ENCODE measurements around the gene KLHL24.

DNA sequence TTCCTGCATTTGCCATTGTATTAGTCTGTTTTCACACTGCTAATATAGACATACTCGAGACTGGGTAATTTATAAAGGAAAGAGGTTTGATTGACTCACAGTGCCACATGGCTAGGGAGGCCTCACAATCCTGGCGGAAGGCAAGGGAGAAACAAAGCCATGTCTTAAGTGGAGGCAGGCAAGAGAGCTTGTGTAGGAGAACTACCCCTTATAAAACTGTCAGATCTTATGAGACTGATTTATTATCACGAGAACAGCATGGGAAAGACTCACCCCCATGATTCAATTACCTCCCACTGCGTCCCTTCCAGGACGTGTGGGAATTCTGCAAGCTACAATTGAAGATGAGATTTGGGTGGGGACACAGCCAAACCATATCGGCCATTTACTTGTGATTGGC lies 90.0 kb downstream of the KLHL24 start:
- TF ChIP-seq GATA2 (IDR thresholded peaks at IDR 0.05; ENCODE audit: low read depth, low read length), result no peak
- no peak for TF ChIP-seq GATA3 (IDR thresholded peaks at IDR 0.05; ENCODE audit: low read depth, low read length)
